Stomach smooth muscle (tissue), 2 donors: ENCODE results near the gene C1orf159.

ENCODE experiments used
- H3K27ac ChIP-seq: one replicate; pipeline ENCODE4 v1.7.0; 2013; ENCODE audit warnings: mild to moderate bottlenecking, low read length, inconsistent platforms
- H3K27me3 ChIP-seq, 2 donors: one replicate each; pipeline ENCODE4 v1.7.0; 2013; ENCODE audit warnings: low read length in 2 of 2; ENCODE audit not compliant: insufficient read depth in 2 of 2, control insufficient read depth in 1 of 2
- H3K36me3 ChIP-seq, 2 donors: one replicate each; pipeline ENCODE4 v1.7.0; 2013; ENCODE audit warnings: low read length in 2 of 2; ENCODE audit not compliant: control insufficient read depth in 2 of 2, insufficient read depth in 2 of 2
- H3K4me1 ChIP-seq: one replicate; pipeline ENCODE4 v1.7.0; 2013; ENCODE audit warnings: low read length; ENCODE audit not compliant: control insufficient read depth, insufficient read depth
- H3K4me3 ChIP-seq, 2 donors: one replicate each; pipeline ENCODE4 v1.7.0; 2013; ENCODE audit warnings: low read length in 2 of 2
- H3K9ac ChIP-seq, 2 donors: one replicate each; pipeline ENCODE4 v1.7.0; 2013; ENCODE audit warnings: low read length in 2 of 2, mild to moderate bottlenecking in 1 of 2
- H3K9me3 ChIP-seq, 2 donors: one replicate each; pipeline ENCODE4 v1.7.0; 2013; ENCODE audit warnings: low read length in 2 of 2; ENCODE audit not compliant: control insufficient read depth in 2 of 2
- donor health status: healthy.
- donor health status: Pancreatic carcinoma.

The C1orf159 gene

GRCh38 chr1:1141244-1141910 is 25.5 kb upstream of the C1orf159 start:
- no peaks in the 10 kb centered on the region for H3K4me1 ChIP-seq
- H3K36me3 ChIP-seq, result no peaks in the 10 kb centered on the region
- H3K4me3 ChIP-seq, result no peak overlapping the region
- H3K9me3 ChIP-seq, result no peaks in the 10 kb centered on the region
- peaks cover 8 to 9% of the 10 kb centered on the region in 2 donors for H3K27me3 ChIP-seq
- H3K9ac ChIP-seq, result no peak overlapping the region
- no peak overlapping the region for H3K27ac ChIP-seq

- no peaks in the 10 kb centered on the region for H3K36me3 ChIP-seq
- H3K4me1 ChIP-seq, result no peaks in the 10 kb centered on the region
- H3K9me3 ChIP-seq, result no peaks in the 10 kb centered on the region
- no peak overlapping the region for H3K4me3 ChIP-seq
- peaks cover 8% of the 10 kb centered on the region in 2 donors for H3K27me3 ChIP-seq
- H3K9ac ChIP-seq, result no peak overlapping the region
- H3K27ac ChIP-seq, result no peak overlapping the region
Observed at GRCh38 chr1:1140673-1141072, 24.8 kb upstream of the C1orf159 start.

- Histone ChIP-seq H3K4me3 (no peak overlapping the region), H3K27me3 (peaks cover 4 to 8% of the 10 kb centered on the region in 2 donors), H3K9me3 (no peaks in the 10 kb centered on the region), H3K36me3 (no peaks in the 10 kb centered on the region), H3K4me1 (no peaks in the 10 kb centered on the region), H3K9ac (no peak overlapping the region), H3K27ac (no peak overlapping the region)
Observed at GRCh38 chr1:1137256-1138045, 21.6 kb upstream of the C1orf159 start.

- H3K27ac ChIP-seq, result no peak overlapping the region
- H3K27me3 ChIP-seq, result peaks cover 4 to 8% of the 10 kb centered on the region in 2 donors
- H3K36me3 ChIP-seq, result no peaks in the 10 kb centered on the region
- H3K9ac ChIP-seq, result no peak overlapping the region
- H3K4me1 ChIP-seq, result no peaks in the 10 kb centered on the region
- no peak overlapping the region for H3K4me3 ChIP-seq
- H3K9me3 ChIP-seq, result no peaks in the 10 kb centered on the region
Observed at GRCh38 chr1:1136547-1137230, 20.8 kb upstream of the C1orf159 start.

GRCh38 chr1:1135339-1136136 is 19.6 kb upstream of the C1orf159 start:
- Histone ChIP-seq H3K4me3 (no peak overlapping the region), H3K9me3 (no peaks in the 10 kb centered on the region), H3K9ac (peak overlapping the region in 1 of 2 donors; percentile 13), H3K36me3 (no peaks in the 10 kb centered on the region), H3K4me1 (no peaks in the 10 kb centered on the region), H3K27me3 (peaks cover 4 to 8% of the 10 kb centered on the region in 2 donors), H3K27ac (no peak overlapping the region)

- Histone ChIP-seq H3K9ac (no peak overlapping the region), H3K4me3 (no peak overlapping the region), H3K9me3 (no peaks in the 10 kb centered on the region), H3K4me1 (no peaks in the 10 kb centered on the region), H3K27ac (no peak overlapping the region), H3K36me3 (no peaks in the 10 kb centered on the region), H3K27me3 (peaks cover 4 to 8% of the 10 kb centered on the region in 2 donors)
Observed at GRCh38 chr1:1134300-1134970, 18.5 kb upstream of the C1orf159 start.

- Histone ChIP-seq H3K4me3 (no peak overlapping the region), H3K9ac (no peak overlapping the region), H3K27ac (no peak overlapping the region)
Observed at GRCh38 chr1:1132956-1133750, 17.3 kb upstream of the C1orf159 start.

GRCh38 chr1:1132042-1132950 is 16.4 kb upstream of the C1orf159 start:
- H3K4me3 ChIP-seq, result no peak overlapping the region
- no peak overlapping the region for H3K27ac ChIP-seq
- H3K27me3 ChIP-seq, result peaks cover 4 to 7% of the 10 kb centered on the region in 2 donors
- no peaks in the 10 kb centered on the region for H3K36me3 ChIP-seq
- H3K9ac ChIP-seq, result no peak overlapping the region
- no peaks in the 10 kb centered on the region for H3K9me3 ChIP-seq
- H3K4me1 ChIP-seq, result no peaks in the 10 kb centered on the region

More at GRCh38 chr1:1132956-1133750, 17.3 kb upstream of the C1orf159 start:
- Histone ChIP-seq H3K4me1 (no peaks in the 10 kb centered on the region), H3K36me3 (no peaks in the 10 kb centered on the region), H3K9me3 (no peaks in the 10 kb centered on the region), H3K27me3 (peaks cover 4 to 8% of the 10 kb centered on the region in 2 donors)
